DND-41 (cell line): ENCODE results near the gene CEP170B.

ENCODE experiments used
- ATAC-seq: fragments of 200-7000 bp; cut with Tn5 transposase; 3 replicates; pipeline ENCODE4 v1.9.1; 2021; ENCODE audit warnings: low read depth; ENCODE audit not compliant: insufficient read depth
- DNase-seq: peaks from one replicate; pipeline ENCODE4 v3.0.0-alpha.2; 2020
- H2AFZ ChIP-seq: 2 replicates; pipeline ENCODE4 v1.6.0; 2012; ENCODE audit warnings: low read depth, low read length
- H3K27ac ChIP-seq: 2 replicates; pipeline ENCODE4 v1.5.1; 2012; ENCODE audit warnings: low read length, inconsistent platforms
- H3K27me3 ChIP-seq: fragments of 200-600 bp; sonication (generic); 2 replicates; pipeline ENCODE4 v1.6.0; 2012; ENCODE audit warnings: low read length, mild to moderate bottlenecking, inconsistent platforms; ENCODE audit not compliant: insufficient read depth, poor library complexity
- H3K36me3 ChIP-seq: 2 replicates; pipeline ENCODE4 v1.5.1; 2012; ENCODE audit warnings: low read length, inconsistent platforms; ENCODE audit not compliant: insufficient read depth
- H3K4me1 ChIP-seq: 2 replicates; pipeline ENCODE4 v1.5.1; 2012; ENCODE audit warnings: mild to moderate bottlenecking, low read length; ENCODE audit not compliant: insufficient read depth
- H3K4me2 ChIP-seq: 2 replicates; pipeline ENCODE4 v1.6.0; 2012; ENCODE audit warnings: mild to moderate bottlenecking, moderate library complexity, low read length, inconsistent platforms; ENCODE audit not compliant: insufficient read depth
- H3K4me3 ChIP-seq, 2 experiments: fragments of 200-600 bp in 1 of 2; shearing (Covaris generic) in 1 of 2; 2 replicates each; pipeline ENCODE4 v1.5.1; 2012 to 2016; ENCODE audit warnings: inconsistent platforms in 2 of 2, low read length in 2 of 2, mild to moderate bottlenecking in 2 of 2, low read depth in 1 of 2, moderate library complexity in 1 of 2
- H3K79me2 ChIP-seq: 2 replicates; pipeline ENCODE4 v1.6.0; 2012; ENCODE audit warnings: low read length, inconsistent platforms; ENCODE audit not compliant: insufficient read depth
- H3K9ac ChIP-seq: 2 replicates; pipeline ENCODE4 v1.6.0; 2012; ENCODE audit warnings: low read depth, mild to moderate bottlenecking, inconsistent platforms, low read length, moderate library complexity
- H3K9me3 ChIP-seq: 2 replicates; pipeline ENCODE4 v1.5.1; 2012; ENCODE audit warnings: low read length, moderate library complexity, mild to moderate bottlenecking, inconsistent platforms; ENCODE audit not compliant: insufficient read depth, severe bottlenecking
- H4K20me1 ChIP-seq: 2 replicates; pipeline ENCODE4 v1.6.0; 2012; ENCODE audit warnings: low read length; ENCODE audit not compliant: insufficient read depth
- EZH2 ChIP-seq: IDR thresholded peaks from 3 replicates; pipeline ENCODE4 v1.6.1; 2012; ENCODE audit warnings: borderline replicate concordance, low read depth, mild to moderate bottlenecking, moderate library complexity, low read length, inconsistent platforms; ENCODE audit not compliant: severe bottlenecking
- TF ChIP-seq, protein P1 (sequence below): IDR thresholded peaks from 2 replicates; pipeline ENCODE4 v1.5.1; 2012; ENCODE audit warnings: borderline replicate concordance, low read length, moderate library complexity, mild to moderate bottlenecking; ENCODE audit not compliant: poor library complexity, severe bottlenecking; ENCODE audit errors: extremely low read depth

CEP170B gene

DNA sequence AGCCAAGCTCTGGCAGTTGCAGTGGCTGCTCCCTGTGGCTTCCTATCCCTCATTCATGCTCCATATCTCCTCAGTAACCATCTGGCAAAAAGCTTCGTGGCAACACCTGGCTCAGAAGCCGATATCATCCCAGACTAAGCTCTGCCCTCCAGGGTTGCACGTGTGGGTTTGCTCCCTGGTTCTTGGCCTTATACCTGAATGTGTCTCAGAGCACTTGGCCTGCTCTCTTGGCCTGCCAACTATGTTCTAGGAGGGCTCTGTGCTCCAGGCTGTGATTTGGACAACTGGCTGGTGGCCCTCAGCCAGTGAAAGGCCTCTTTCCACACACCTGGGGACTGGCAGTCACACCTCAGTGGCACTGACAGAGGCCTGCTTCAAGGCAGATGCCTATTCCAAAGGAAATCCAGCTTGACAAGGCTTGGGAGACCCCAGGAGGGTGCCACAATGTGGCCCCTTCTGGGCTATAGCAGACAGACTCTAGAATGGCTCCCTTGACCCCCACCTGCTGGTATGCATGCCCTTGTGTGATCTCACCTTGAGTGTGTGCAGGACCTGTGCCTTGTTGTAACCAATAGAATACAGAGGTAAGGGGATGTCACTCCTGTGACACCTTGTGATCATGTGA, 70.1 kb downstream of the CEP170B start:
- Histone ChIP-seq H3K4me3 (no peak overlapping the region), H2AFZ (no peak overlapping the region), H3K4me2 (no peak overlapping the region), H3K36me3 (no peaks in the 10 kb centered on the region), H3K27me3 (peaks cover 35% of the 10 kb centered on the region), H4K20me1 (no peaks in the 10 kb centered on the region), H3K79me2 (no peaks in the 10 kb centered on the region), H3K9me3 (no peaks in the 10 kb centered on the region), H3K9ac (no peak overlapping the region), H3K27ac (no peak overlapping the region), H3K4me1 (peaks cover 7% of the 10 kb centered on the region; the same call in 1 of the 2 replicates)
- DNase-seq, result no peak
- ATAC-seq, result no peak
- TF ChIP-seq, protein P1, sequence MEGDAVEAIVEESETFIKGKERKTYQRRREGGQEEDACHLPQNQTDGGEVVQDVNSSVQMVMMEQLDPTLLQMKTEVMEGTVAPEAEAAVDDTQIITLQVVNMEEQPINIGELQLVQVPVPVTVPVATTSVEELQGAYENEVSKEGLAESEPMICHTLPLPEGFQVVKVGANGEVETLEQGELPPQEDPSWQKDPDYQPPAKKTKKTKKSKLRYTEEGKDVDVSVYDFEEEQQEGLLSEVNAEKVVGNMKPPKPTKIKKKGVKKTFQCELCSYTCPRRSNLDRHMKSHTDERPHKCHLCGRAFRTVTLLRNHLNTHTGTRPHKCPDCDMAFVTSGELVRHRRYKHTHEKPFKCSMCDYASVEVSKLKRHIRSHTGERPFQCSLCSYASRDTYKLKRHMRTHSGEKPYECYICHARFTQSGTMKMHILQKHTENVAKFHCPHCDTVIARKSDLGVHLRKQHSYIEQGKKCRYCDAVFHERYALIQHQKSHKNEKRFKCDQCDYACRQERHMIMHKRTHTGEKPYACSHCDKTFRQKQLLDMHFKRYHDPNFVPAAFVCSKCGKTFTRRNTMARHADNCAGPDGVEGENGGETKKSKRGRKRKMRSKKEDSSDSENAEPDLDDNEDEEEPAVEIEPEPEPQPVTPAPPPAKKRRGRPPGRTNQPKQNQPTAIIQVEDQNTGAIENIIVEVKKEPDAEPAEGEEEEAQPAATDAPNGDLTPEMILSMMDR, result no peak
- TF ChIP-seq EZH2, result no peak

DNA sequence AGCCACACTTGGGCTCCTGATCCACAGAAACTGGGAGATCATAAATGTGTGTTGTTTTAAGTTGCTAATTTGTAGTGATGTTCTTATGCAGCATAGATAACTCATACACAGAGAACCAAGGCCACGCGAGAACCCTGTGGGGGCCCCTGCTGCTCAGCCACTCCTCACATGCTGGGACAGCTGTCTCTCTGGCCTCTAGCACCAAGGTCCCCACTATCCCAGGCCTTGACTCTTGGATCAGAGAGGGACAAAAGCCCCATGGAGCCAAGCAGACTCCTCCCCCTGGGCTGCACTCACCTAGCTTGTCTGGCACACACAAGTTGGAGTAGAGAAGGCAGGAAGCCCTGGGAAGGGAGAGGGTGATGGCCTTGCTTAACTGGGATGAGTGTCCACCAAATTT, 70.9 kb downstream of the CEP170B start:
- Histone ChIP-seq H3K9me3 (no peaks in the 10 kb centered on the region), H3K9ac (no peak overlapping the region), H3K4me2 (no peak overlapping the region), H2AFZ (no peak overlapping the region), H4K20me1 (no peaks in the 10 kb centered on the region), H3K79me2 (no peaks in the 10 kb centered on the region), H3K36me3 (no peaks in the 10 kb centered on the region), H3K4me3 (no peak overlapping the region), H3K4me1 (peaks cover 7% of the 10 kb centered on the region; the same call in 1 of the 2 replicates), H3K27ac (no peak overlapping the region), H3K27me3 (peaks cover 35% of the 10 kb centered on the region)
- ATAC-seq, result no peak
- no peak for DNase-seq
- no peak for TF ChIP-seq EZH2
- TF ChIP-seq, protein P1, result no peak

DNA sequence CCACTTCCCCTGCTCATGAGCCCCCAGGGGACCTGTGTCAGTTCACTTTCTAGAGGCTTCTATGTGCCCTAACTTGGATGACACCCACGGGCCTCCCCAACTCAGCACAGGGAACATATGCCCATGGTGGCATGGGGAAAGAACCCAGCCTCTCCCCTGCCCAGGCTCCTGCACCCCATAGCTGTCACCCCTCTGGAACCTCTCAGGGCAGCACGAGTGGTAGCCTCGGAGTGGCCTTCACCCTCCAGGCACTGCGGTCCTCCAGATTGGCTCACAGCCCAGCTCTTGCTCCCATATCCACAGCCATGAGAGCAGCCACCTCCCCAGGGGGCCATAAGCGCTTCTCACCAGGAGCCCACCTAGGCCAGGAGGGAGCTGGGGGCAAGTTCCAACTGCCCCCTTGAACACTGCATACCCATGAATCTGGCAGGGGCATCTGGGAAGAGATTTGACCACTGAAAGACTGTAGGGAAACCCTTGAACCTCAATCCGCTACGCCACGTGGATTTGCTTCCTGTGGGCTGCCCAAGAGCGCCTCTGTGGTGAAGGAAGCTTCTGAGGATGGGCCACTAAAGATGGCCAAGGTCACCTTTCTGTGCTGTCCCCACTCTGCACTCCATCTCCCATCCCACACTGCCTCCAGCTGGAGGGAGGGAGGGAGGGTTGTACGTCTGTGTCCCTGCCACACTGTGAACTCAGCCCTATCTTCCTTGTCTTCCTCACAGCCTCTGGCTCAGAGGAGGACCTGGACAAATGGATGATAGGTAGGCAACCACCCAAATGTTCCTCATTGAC, 71.5 kb downstream of the CEP170B start:
- Histone ChIP-seq H3K27ac (no peak overlapping the region), H3K4me2 (no peak overlapping the region), H3K27me3 (peaks cover 35% of the 10 kb centered on the region), H3K79me2 (no peaks in the 10 kb centered on the region), H3K4me1 (peaks cover 7% of the 10 kb centered on the region; the same call in 1 of the 2 replicates), H3K4me3 (no peak overlapping the region), H3K9me3 (no peaks in the 10 kb centered on the region), H2AFZ (no peak overlapping the region), H4K20me1 (no peaks in the 10 kb centered on the region), H3K9ac (no peak overlapping the region), H3K36me3 (no peaks in the 10 kb centered on the region)
- ATAC-seq (no peak), DNase-seq (no peak)
- TF ChIP-seq EZH2, result no peak
- TF ChIP-seq, protein P1, result no peak
